Germinal center (tissue), 1 donor: ENCODE measurements around the gene NPAS3.

Experiments
- DNase-seq: peaks from one replicate; pipeline ENCODE4 v3.0.0; 2012; ENCODE audit warnings: mixed read lengths, low spot score

NPAS3 gene

GRCh38 chr14:32940711-32941667, 2.3 kb downstream of the NPAS3 start:
- DNase-seq = no peak

- no peak for DNase-seq
Observed at GRCh38 chr14:32941668-32942065, 3.0 kb downstream of the NPAS3 start.

- no peak for DNase-seq
Observed at GRCh38 chr14:32947081-32947480, 8.4 kb downstream of the NPAS3 start.

- DNase-seq = no peak
Observed at GRCh38 chr14:32947792-32948191, 9.1 kb downstream of the NPAS3 start.

- DNase-seq = no peak
Observed at GRCh38 chr14:32950584-32950983, 11.9 kb downstream of the NPAS3 start.

GRCh38 chr14:32967421-32967820, 28.7 kb downstream of the NPAS3 start:
- DNase-seq = no peak

GRCh38 chr14:32968972-32969544, 30.4 kb downstream of the NPAS3 start:
- DNase-seq = no peak

GRCh38 chr14:32977913-32978312, 39.2 kb downstream of the NPAS3 start:
- no peak for DNase-seq

- no peak for DNase-seq
Observed at GRCh38 chr14:32978691-32979255, 40.1 kb downstream of the NPAS3 start.

GRCh38 chr14:32980178-32980901, 41.7 kb downstream of the NPAS3 start:
- DNase-seq = no peak

GRCh38 chr14:32980902-32981501, 42.3 kb downstream of the NPAS3 start:
- DNase-seq = no peak

GRCh38 chr14:32984241-32984930, 45.7 kb downstream of the NPAS3 start:
- no peak for DNase-seq

- no peak for DNase-seq
Observed at GRCh38 chr14:32985866-32986265, 47.2 kb downstream of the NPAS3 start.

- no peak for DNase-seq
Observed at GRCh38 chr14:32986791-32987540, 48.3 kb downstream of the NPAS3 start.

- no peak for DNase-seq
Observed at GRCh38 chr14:32991691-32992090, 53.0 kb downstream of the NPAS3 start.

- no peak for DNase-seq
Observed at GRCh38 chr14:32993921-32994320, 55.2 kb downstream of the NPAS3 start.

- DNase-seq = no peak
Observed at GRCh38 chr14:32996343-32996742, 57.7 kb downstream of the NPAS3 start.

- DNase-seq = no peak
Observed at GRCh38 chr14:32998433-32998832, 59.8 kb downstream of the NPAS3 start.

- no peak for DNase-seq
Observed at GRCh38 chr14:33009673-33010072, 71.0 kb downstream of the NPAS3 start.

- no peak for DNase-seq
Observed at GRCh38 chr14:33010495-33010894, 71.8 kb downstream of the NPAS3 start.

- no peak for DNase-seq
Observed at GRCh38 chr14:33014710-33015109, 76.0 kb downstream of the NPAS3 start.
